Activated T-cell treated with anti-CD3 and anti-CD28 coated beads for 24 hours (primary cell): ENCODE results near the gene FAM107B.

Source experiments
- DNase-seq: peaks from one replicate; pipeline ENCODE4 v3.0.0-alpha.2; 2020; ENCODE audit warnings: low read depth

FAM107B gene

GRCh38 chr10:14625192-14625631 lies 149.5 kb downstream of the FAM107B start:
- DNase-seq: no peak

DNA sequence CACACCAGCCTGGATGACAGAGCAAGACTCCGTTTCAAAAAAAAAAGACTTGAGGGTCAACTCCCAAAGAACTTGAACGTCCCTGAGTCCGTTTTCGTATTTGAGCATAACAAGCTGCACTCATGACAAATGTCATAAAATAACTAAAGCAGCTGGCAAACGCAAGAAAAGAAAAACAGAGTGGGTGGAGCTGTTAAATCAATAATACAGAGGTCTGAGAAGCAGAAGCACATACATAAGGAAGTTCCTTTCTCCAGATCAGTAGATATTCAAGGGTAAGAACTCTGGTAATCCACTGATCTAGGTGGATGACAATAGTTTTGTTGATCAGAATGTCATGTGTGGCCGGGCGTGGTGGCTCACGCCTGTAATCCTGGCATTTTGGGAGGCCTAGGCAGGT lies 150.1 kb downstream of the FAM107B start:
- no peak for DNase-seq

GRCh38 chr10:14623931-14624330 lies 150.8 kb downstream of the FAM107B start:
- no peak for DNase-seq

GRCh38 chr10:14621037-14621436 lies 153.7 kb downstream of the FAM107B start:
- DNase-seq: no peak

DNA sequence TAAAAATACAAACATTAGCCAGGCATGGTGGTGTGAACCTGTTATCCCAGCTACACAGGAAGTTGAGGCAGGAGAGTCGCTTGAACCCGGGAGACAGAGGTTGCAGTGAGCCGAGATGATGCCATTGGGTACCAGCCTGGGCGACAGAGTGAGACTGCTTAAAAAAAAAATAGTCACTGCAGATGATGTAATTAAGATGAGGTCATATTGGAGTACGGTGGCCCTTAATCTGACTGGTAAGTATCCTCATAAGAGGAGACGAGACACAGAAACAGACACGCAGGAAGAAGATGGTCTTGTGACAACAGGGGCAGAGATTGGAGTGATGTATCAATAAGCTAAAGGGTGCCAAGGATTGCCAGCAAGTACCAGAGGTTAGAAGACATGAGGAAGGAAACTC lies 156.0 kb downstream of the FAM107B start:
- no peak for DNase-seq

DNA sequence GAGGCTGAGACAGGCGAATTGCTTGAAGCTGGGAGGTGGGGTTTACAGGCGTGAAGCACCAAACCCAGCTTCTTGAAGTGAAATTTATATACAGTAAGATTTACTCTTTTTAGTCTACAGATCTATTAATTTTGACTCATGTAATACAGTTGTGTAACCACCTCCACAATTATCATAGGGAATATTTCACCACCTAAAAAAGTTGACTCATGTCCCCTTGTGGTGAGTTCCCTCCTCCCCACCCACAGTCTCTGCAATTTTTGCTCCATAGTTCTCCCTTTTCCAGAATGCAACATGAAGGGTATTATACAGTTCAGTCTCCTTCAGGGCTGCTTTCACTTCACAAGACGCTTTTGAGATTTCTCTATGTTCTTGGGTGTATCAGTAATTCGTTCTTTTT lies 156.8 kb downstream of the FAM107B start:
- DNase-seq: no peak

DNA sequence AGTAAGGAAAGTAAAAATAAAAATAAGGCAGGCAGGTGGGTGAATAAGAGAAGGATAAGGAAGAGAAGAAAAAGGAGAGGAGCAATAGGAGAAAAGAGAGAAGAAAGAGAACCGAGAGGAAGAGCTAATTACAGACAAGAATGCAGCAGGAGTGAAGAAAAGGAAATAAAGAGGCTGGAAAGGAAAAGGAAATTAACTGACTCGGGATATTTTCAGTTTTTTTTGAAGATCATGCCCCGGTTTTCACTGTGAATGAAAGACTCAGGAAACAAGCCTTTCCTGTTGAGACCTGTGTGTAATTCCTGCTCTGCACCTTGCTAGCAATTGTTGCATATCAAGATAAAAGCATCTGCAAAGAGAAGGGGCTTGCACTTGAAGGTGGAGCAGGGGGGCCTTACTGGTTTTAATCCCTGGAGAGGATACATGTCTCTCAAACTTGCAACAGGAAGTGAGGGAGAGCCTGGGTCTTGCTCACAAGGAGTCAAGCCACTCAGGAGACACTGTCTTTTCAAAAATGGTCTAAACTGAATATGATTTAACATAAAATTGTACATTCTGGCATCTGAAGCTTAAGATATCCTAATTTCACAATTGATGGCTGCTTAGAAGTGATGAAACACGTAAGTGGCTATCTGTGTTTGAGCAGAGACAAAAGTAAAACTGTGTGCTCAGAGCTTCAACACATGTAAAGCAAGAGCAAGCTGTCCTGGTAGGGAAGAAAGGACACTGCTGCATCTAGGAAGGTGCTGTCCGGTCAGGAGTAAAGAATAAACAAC lies 157.6 kb downstream of the FAM107B start:
- no peak for DNase-seq

GRCh38 chr10:14616465-14616864 lies 158.2 kb downstream of the FAM107B start:
- no peak for DNase-seq

DNA sequence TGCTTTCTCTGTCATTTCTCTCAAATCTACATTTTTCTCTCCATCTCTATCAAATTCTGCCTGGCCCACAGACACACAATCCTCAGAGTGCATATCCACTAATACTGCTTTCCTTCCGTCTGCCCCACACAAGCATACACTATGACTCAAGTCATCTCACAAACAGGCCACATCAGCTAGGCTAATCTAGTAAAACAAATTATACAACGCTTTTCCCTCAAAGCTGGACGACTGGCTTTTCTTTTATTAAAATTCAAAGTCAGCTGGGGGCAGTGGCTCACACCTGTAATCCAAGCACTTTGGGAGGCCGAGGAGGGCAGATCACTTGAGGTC lies 161.1 kb downstream of the FAM107B start:
- no peak for DNase-seq

- no peak for DNase-seq
Observed at GRCh38 chr10:14612873-14613587, 161.7 kb downstream of the FAM107B start.

DNA sequence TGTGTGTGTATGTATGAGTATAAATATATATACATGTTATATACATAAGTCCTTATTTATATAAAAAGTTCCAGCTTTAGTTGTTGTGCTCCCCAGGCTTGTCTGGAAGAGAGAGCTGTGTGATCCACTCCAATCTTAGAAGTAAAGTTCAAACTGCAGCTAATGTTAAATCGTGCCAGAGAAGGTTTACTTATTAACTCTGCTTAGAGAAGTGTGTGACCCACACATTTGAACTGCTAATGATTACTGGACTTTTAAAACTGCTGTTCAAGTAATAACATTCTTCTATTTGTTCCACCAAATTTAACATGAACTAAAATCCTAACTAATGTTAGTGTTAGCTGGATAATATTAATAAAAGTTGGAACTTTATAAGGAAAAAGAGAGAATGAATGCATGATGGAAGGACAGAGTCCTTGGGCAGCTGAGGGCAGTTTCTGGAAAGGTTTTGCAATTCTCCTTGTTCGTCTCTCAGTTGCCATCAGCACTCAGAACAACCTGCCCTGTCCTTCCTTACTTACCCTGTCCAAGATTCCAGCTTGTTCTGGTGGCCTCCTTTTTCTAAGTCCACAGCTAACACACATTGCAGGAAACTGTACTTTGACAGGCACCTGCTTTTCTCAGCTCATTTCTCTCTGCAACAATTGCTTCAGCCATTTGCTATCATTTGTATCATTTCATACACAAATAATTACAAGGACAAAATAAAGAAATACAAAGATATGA lies 162.6 kb downstream of the FAM107B start:
- DNase-seq: no peak

- no peak for DNase-seq
Observed at GRCh38 chr10:14609178-14609577, 165.5 kb downstream of the FAM107B start.

DNA sequence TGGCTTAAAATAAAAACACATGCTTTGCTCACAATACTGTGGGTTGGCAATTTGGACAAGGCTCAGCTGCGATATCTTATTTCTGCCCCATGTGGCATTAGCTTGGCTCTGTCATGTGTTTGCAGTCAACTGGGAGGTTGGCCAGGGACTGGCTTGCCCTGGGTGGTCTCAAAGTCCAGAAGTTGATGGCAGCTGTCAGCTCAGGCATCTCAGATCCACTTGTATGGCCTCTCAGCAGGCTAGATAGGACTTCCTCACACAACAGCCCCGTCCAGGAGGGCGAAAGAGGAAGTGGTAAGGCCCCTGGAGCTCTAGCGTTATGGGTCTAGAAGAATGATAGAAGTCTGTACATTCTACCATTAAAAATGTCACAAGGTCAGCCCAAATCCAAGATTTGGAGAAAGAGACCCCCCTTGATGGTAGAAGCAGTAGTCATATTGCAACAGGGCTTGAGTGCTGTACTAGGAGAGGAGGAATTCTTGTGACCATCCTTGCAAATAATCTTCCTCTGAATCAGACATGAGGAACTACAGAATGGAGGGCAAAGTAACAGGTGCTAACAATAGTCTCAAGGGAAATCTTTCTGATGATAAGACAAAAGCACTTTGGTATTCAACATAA lies 166.2 kb downstream of the FAM107B start:
- DNase-seq: no peak

GRCh38 chr10:14606633-14607032 lies 168.1 kb downstream of the FAM107B start:
- no peak for DNase-seq

GRCh38 chr10:14605231-14605925 lies 169.3 kb downstream of the FAM107B start:
- DNase-seq: no peak

GRCh38 chr10:14604181-14605142 lies 170.2 kb downstream of the FAM107B start:
- DNase-seq: peak; percentile 56

GRCh38 chr10:14603534-14604102 lies 171.1 kb downstream of the FAM107B start:
- no peak for DNase-seq

DNA sequence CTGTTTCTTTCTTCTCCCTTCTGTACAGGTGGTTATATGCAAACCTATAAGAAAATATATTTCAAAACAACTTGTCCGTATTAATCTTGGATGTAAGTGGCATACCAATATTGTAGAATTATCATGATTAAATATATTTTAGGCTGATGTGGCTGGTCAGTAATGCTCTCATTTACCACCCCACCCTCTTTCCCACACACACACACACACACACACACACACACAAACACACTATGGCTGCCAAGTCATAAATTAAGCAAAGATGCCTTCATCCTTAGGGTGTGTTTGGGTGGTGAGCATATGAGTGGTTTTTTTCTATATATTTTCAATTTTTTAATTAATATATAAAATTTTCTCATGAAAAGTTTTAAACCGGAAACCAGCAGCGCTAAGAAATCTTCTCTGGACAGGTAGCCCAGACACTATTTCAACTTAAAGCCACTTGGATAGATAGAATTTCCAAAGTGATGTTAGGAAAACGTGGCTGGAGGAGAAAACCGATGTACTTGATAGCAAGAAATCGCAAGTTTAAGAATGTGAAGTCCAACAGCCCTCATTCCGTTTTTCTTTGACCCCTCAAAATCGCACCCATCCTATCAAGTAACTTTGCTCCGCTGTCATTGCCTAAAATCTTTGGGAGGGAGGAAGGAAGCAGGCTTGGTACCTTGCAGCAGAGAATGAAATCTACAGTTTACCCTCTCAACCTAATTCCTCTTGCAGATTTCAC lies 171.7 kb downstream of the FAM107B start:
- DNase-seq: no peak

GRCh38 chr10:14601872-14602725 lies 172.6 kb downstream of the FAM107B start:
- DNase-seq: no peak
